ENCODE measurements around the gene TRIM8. TPM values are rescaled to one million over a fixed set of nuclear protein-coding genes. Genes with fewer than 3 reads are reported as not detected.

The TRIM8 gene
- polyA plus RNA-seq, 1 experiment = 105 TPM

- CTCF ChIA-PET = interaction anchor here (1.4 to 3.5 kb wide), 6 partner anchors 35 to 141 kb away, joined by 4 to 24 read pairs (median 8); partner anchors contain the start of genes ACTR1A, ARL3 and SUFU
- DNase-seq (ENCODE audit: low read depth) = no peak
- no peak for TF ChIP-seq CTCF (IDR thresholded peaks at IDR 0.05; ENCODE audit: insufficient read depth, low read depth, low read length)
- POLR2A ChIA-PET = no interaction called here
- Histone ChIP-seq H3K36me3 (ENCODE audit: control insufficient read depth, insufficient read depth, low read length) (peaks cover 1% of the 10 kb centered on the region; the same call in 1 of the 2 replicates), H3K4me3 (ENCODE audit: low read depth, low read length) (peak overlapping the region; percentile 87), H3K27me3 (ENCODE audit: control insufficient read depth, insufficient read depth, low read length) (no peaks in the 10 kb centered on the region)
These were observed 778 bp upstream of the TRIM8 start for GRCh38 chr10:102643336-102644065.

- H3K4me3 ChIP-seq (ENCODE audit: low read depth, low read length) = peak overlapping the region; percentile 87
- peaks cover 4% of the 10 kb centered on the region for H3K36me3 ChIP-seq (ENCODE audit: control insufficient read depth, insufficient read depth, low read length)
- ChIA-PET CTCF (interaction anchor here (0.7 to 3.5 kb wide), 11 partner anchors 11 to 144 kb away, joined by 3 to 24 read pairs (median 5); partner anchors contain the start of genes ACTR1A, ARL3 and SUFU), POLR2A (interaction anchor here (0.6 kb wide), 1 partner anchor 109 kb away, joined by 3 read pairs; no protein-coding TSS in a partner anchor)
- no peak for DNase-seq (ENCODE audit: low read depth)
- H3K27me3 ChIP-seq (ENCODE audit: control insufficient read depth, insufficient read depth, low read length) = no peaks in the 10 kb centered on the region
- TF ChIP-seq CTCF (IDR thresholded peaks at IDR 0.05; ENCODE audit: insufficient read depth, low read depth, low read length) = peak; percentile 56
These were observed 538 bp downstream of the TRIM8 start for GRCh38 chr10:102644646-102645387.

- no peak for TF ChIP-seq CTCF (IDR thresholded peaks at IDR 0.05; ENCODE audit: insufficient read depth, low read depth, low read length)
- POLR2A ChIA-PET = interaction anchor here (0.6 to 1.4 kb wide), 2 partner anchors 30 to 109 kb away, joined by 3 to 11 read pairs; no protein-coding TSS in a partner anchor
- no peaks in the 10 kb centered on the region for H3K27me3 ChIP-seq (ENCODE audit: control insufficient read depth, insufficient read depth, low read length)
- peaks cover 6% of the 10 kb centered on the region for H3K36me3 ChIP-seq (ENCODE audit: control insufficient read depth, insufficient read depth, low read length)
- H3K4me3 ChIP-seq (ENCODE audit: low read depth, low read length) = peak overlapping the region; percentile 87
- CTCF ChIA-PET = interaction anchor here (0.8 to 3.5 kb wide), 13 partner anchors 11 to 143 kb away, joined by 3 to 24 read pairs (median 5); partner anchors contain the start of genes ACTR1A, ARL3 and SUFU
- DNase-seq (ENCODE audit: low read depth) = no peak
These were observed 1.1 kb downstream of the TRIM8 start for GRCh38 chr10:102645388-102645740.

- CTCF ChIA-PET = interaction anchor here (0.8 to 3.5 kb wide), 12 partner anchors 18 to 144 kb away, joined by 3 to 24 read pairs (median 6); partner anchors contain the start of genes ACTR1A and ARL3
- Histone ChIP-seq H3K27me3 (ENCODE audit: control insufficient read depth, insufficient read depth, low read length) (no peaks in the 10 kb centered on the region), H3K36me3 (ENCODE audit: control insufficient read depth, insufficient read depth, low read length) (peaks cover 10% of the 10 kb centered on the region), H3K4me3 (ENCODE audit: low read depth, low read length) (peak overlapping the region; percentile 87)
- no peak for TF ChIP-seq CTCF (IDR thresholded peaks at IDR 0.05; ENCODE audit: insufficient read depth, low read depth, low read length)
- peak; percentile 93 for DNase-seq (ENCODE audit: low read depth)
- POLR2A ChIA-PET = interaction anchor here (0.5 to 1.4 kb wide), 3 partner anchors 30 to 144 kb away, joined by 4 to 11 read pairs (median 4); partner anchors contain the start of gene ACTR1A
These were observed 1.7 kb downstream of the TRIM8 start for GRCh38 chr10:102645741-102646609.

All from BJ (cell line).